Testis (tissue), 3 donors: ENCODE results near the gene PSMD13. TPM values are rescaled to one million over a fixed set of nuclear protein-coding genes. Genes with fewer than 3 reads are reported as not detected.

Source experiments
- DNase-seq: peaks from one replicate; pipeline ENCODE4 v3.0.0-alpha.2; 2019
- H3K27ac ChIP-seq, 2 donors: fragments of 200-600 bp; sonication (generic); one replicate each; pipeline ENCODE4 v1.5.1; 2019
- H3K27me3 ChIP-seq: fragments of 200-600 bp; sonication (generic); one replicate; pipeline ENCODE4 v1.5.1; 2019
- H3K36me3 ChIP-seq: fragments of 200-600 bp; sonication (generic); one replicate; pipeline ENCODE4 v1.5.1; 2017; ENCODE audit warnings: low read depth; ENCODE audit errors: missing control alignments
- H3K4me1 ChIP-seq: fragments of 200-600 bp; sonication (generic); one replicate; pipeline ENCODE4 v1.5.1; 2019
- H3K4me3 ChIP-seq, 2 donors: fragments of 200-600 bp; sonication (generic); one replicate each; pipeline ENCODE4 v1.5.1; 2017 to 2019
- H3K9me3 ChIP-seq: fragments of 200-600 bp; sonication (generic); one replicate; pipeline ENCODE4 v1.5.1; 2017
- CTCF ChIP-seq, 3 experiments: fragments of 450-650 bp in 2 of 3; fragments of 200-600 bp in 1 of 3; sonication (generic) in 1 of 3; IDR thresholded peaks; one replicate each; pipeline ENCODE4 v1.5.1; 2016 to 2019; ENCODE audit warnings: antibody characterized with exemption in 3 of 3, mild to moderate bottlenecking in 2 of 3, moderate library complexity in 1 of 3
- POLR2A ChIP-seq: fragments of 450-650 bp; IDR thresholded peaks from one replicate; pipeline ENCODE4 v1.6.1; 2017; ENCODE audit warnings: antibody characterized with exemption, mild to moderate bottlenecking, moderate library complexity
- WGBS, 2 donors: methylation state at CpG; one replicate each; pipeline ENCODE4 v1.1.5; 2018; 5-methylcytosine and 5-hydroxymethylcytosine counted together
- intact Hi-C: fragments of 100-400 bp; cut with DNase I; formaldehyde crosslinking; loops from one replicate; pipeline ENCODE4 v1.15.1; 2023; ENCODE audit warnings: low total_unique reads
- polyA plus RNA-seq: library from polyadenylated mRNA; stranded (reverse); fragments of 350-450 nt; fragmentation: Illumina TruSeq; extraction: RNeasy Lipid Tissue Mini Kit (QIAGEN cat#74804); gene quantifications from one replicate; pipeline ENCODE4 v1.2.3, GENCODE V29; 2014; ENCODE audit warnings: low read depth, low replicate concordance; ENCODE audit not compliant: insufficient read depth
- total RNA-seq, 2 donors: library from RNA; depleted of rRNA; stranded (reverse); fragments of >200 nt; gene quantifications; one replicate each; pipeline ENCODE4 v1.2.3, GENCODE V29; 2016

The PSMD13 gene
- total and polyA plus RNA-seq, 3 donors from 2014 or later = 128 to 180 (median 133) TPM

- WGBS, 2 donors = 88% methylated on average over 7 to 9 of the region's 9 CpGs
- no peak for DNase-seq
Observed at GRCh38 chr11:211741-212140, 25.0 kb upstream of the PSMD13 start.

GRCh38 chr11:212150-213100 lies 24.4 kb upstream of the PSMD13 start:
- Histone ChIP-seq H3K36me3 (no peaks in the 10 kb centered on the region), H3K27ac (no peak overlapping the region), H3K4me1 (peaks cover 12% of the 10 kb centered on the region), H3K27me3 (no peaks in the 10 kb centered on the region), H3K9me3 (no peaks in the 10 kb centered on the region), H3K4me3 (no peak overlapping the region)
- intact Hi-C loops = no loop called here
- TF ChIP-seq POLR2A = no peak
- no peak for TF ChIP-seq CTCF (IDR thresholded peaks at IDR 0.05)
- no peak for DNase-seq
- WGBS, 2 donors = 90 to 93% methylated on average over 8 to 17 of the region's 17 CpGs

More at GRCh38 chr11:211741-212140, 25.0 kb upstream of the PSMD13 start:
- Histone ChIP-seq H3K4me3 (no peak overlapping the region), H3K4me1 (peaks cover 12% of the 10 kb centered on the region), H3K27me3 (no peaks in the 10 kb centered on the region), H3K9me3 (no peaks in the 10 kb centered on the region), H3K27ac (no peak overlapping the region), H3K36me3 (no peaks in the 10 kb centered on the region)
- intact Hi-C loops = no loop called here
- TF ChIP-seq CTCF (IDR thresholded peaks at IDR 0.05) = no peak
- TF ChIP-seq POLR2A = no peak

- no peak overlapping the region for H3K4me3 ChIP-seq
- H3K36me3 ChIP-seq = no peaks in the 10 kb centered on the region
- intact Hi-C loops = no loop called here
- no peak for TF ChIP-seq CTCF (IDR thresholded peaks at IDR 0.05)
- no peak overlapping the region for H3K27ac ChIP-seq
- 87 to 95% methylated on average over 4 of the region's 4 CpGs for WGBS, 2 donors
- no peaks in the 10 kb centered on the region for H3K9me3 ChIP-seq
- DNase-seq = no peak
- H3K27me3 ChIP-seq = no peaks in the 10 kb centered on the region
- H3K4me1 ChIP-seq = peaks cover 12% of the 10 kb centered on the region
Observed at GRCh38 chr11:213111-213510, 23.7 kb upstream of the PSMD13 start.

- WGBS, 2 donors = 84 to 96% methylated on average over 7 of the region's 7 CpGs
- Histone ChIP-seq H3K4me1 (peaks cover 12% of the 10 kb centered on the region), H3K9me3 (no peaks in the 10 kb centered on the region), H3K4me3 (no peak overlapping the region), H3K27ac (no peak overlapping the region), H3K36me3 (no peaks in the 10 kb centered on the region), H3K27me3 (no peaks in the 10 kb centered on the region)
- DNase-seq = no peak
- intact Hi-C loops = no loop called here
- TF ChIP-seq POLR2A = no peak
- TF ChIP-seq CTCF (IDR thresholded peaks at IDR 0.05) = no peak
Observed at GRCh38 chr11:214083-214482, 22.7 kb upstream of the PSMD13 start.
